ENCODE data around the gene TTC16.

The TTC16 gene

GRCh38 chr9:127690735-127691134, 25.1 kb upstream of the TTC16 start:
- no peak for TF ChIP-seq CTCF (IDR thresholded peaks at IDR 0.05)

GRCh38 chr9:127692071-127692470, 23.8 kb upstream of the TTC16 start:
- TF ChIP-seq CTCF (IDR thresholded peaks at IDR 0.05): no peak

GRCh38 chr9:127693143-127693542, 22.7 kb upstream of the TTC16 start:
- no peak for TF ChIP-seq CTCF (IDR thresholded peaks at IDR 0.05)

GRCh38 chr9:127693697-127694096, 22.2 kb upstream of the TTC16 start:
- no peak for TF ChIP-seq CTCF (IDR thresholded peaks at IDR 0.05)

- TF ChIP-seq CTCF (IDR thresholded peaks at IDR 0.05): no peak
Measured at GRCh38 chr9:127694890-127695720, 20.8 kb upstream of the TTC16 start.

GRCh38 chr9:127697575-127697974, 18.3 kb upstream of the TTC16 start:
- TF ChIP-seq CTCF (IDR thresholded peaks at IDR 0.05): no peak

GRCh38 chr9:127698386-127698785, 17.5 kb upstream of the TTC16 start:
- TF ChIP-seq CTCF (IDR thresholded peaks at IDR 0.05): no peak
